A673 (cell line): ENCODE data around the gene C12orf43.

Experiments
- CTCF ChIP-seq: fragments of 300-800, 200-600 bp; sonication (generic); conservative IDR thresholded peaks from 2 replicates; pipeline ENCODE4 v1.5.1; 2017; ENCODE audit warnings: low read depth, mild to moderate bottlenecking, antibody characterized with exemption, low read length, moderate library complexity, mixed read lengths
- EZH2 ChIP-seq: fragments of 200-600 bp; sonication (generic); IDR thresholded peaks from 2 replicates; pipeline ENCODE4 v1.6.1; 2017; ENCODE audit warnings: borderline replicate concordance, low read depth, mild to moderate bottlenecking, mixed read lengths, antibody characterized with exemption, low read length; ENCODE audit not compliant: poor library complexity, severe bottlenecking

DNA sequence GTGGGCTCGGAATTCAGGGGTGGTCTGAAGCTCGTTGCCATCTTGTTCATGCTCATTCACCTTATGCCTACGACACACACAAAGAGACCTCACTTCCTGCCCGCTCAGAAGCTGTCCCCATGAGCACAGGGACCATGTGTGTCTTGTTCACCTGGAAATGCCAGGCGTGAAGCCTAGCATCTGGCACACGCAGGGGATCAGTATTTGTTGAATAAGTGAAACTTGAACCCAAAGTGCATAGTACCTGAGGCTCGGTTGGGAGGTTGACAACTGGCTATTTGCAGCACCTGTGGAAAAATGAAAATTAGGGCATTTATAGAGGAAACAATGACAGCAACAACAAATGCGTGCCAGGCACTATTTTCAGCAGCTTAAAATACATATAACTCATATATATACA is 5.4 kb downstream of the C12orf43 start:
- TF ChIP-seq EZH2 (no peak), CTCF (no peak)
